ENCODE measurements around the gene LAMC1. TPM values are rescaled to one million over a fixed set of nuclear protein-coding genes. Genes with fewer than 3 reads are reported as not detected.

Gene LAMC1
- total RNA-seq, 1 experiment from 2014 or later: 540 TPM

DNA sequence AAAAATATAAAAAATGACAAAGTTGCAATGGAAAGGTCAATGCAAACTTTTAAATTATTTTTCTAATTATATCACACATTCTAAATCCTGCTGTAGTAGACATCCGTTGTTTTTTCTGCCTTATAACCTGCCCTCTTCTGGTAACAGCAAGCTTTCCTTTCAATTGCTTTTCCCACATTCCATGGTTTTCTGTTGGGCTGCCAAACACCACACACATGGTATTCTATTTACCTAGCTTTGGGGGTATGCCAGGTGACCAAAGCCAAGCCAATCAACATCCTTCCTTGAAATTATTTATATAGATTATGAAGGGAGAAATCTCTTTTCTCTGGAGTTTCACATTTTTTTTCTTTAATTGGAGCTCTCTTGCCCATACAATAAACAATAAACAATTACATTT lies 3.4 kb upstream of the LAMC1 start:
- no peak for DNase-seq (ENCODE audit: extremely low read depth, low read depth)

DNA sequence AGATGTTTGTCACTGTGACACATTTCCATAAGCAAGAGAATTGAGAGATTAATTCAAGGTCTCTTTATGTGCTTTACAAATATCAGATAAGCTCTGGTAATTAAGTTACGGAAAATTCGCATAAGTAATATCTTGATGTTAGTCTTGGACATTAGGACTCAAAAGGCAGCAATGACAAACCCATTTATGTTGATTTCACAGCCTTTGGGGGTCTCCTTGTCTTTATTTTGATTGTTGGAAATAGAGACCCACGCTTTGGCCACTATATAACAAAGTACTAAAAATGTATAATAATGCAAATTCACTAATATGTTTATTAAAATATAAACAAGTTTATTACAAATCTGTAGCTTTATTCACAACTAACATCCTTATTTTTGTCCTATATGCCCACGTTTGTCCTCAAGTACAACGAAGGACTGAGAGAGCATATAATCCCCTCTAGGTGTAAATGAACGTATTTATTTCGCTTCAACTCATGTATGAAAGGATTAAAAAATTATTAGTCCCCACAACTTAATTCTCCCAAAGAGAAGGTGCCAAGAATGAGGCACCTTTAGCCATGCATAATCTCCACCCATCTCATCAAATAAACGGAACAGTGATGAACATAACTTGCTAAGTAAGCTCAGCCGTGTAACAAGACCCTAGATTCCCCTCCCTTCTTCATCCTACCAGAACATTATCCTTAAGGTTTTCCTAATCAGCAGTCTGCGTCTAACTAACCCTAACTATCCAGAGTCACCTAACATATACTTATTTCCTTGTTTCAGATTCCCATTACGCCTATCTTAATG lies 1.6 kb upstream of the LAMC1 start:
- DNase-seq (ENCODE audit: extremely low read depth, low read depth): no peak

DNA sequence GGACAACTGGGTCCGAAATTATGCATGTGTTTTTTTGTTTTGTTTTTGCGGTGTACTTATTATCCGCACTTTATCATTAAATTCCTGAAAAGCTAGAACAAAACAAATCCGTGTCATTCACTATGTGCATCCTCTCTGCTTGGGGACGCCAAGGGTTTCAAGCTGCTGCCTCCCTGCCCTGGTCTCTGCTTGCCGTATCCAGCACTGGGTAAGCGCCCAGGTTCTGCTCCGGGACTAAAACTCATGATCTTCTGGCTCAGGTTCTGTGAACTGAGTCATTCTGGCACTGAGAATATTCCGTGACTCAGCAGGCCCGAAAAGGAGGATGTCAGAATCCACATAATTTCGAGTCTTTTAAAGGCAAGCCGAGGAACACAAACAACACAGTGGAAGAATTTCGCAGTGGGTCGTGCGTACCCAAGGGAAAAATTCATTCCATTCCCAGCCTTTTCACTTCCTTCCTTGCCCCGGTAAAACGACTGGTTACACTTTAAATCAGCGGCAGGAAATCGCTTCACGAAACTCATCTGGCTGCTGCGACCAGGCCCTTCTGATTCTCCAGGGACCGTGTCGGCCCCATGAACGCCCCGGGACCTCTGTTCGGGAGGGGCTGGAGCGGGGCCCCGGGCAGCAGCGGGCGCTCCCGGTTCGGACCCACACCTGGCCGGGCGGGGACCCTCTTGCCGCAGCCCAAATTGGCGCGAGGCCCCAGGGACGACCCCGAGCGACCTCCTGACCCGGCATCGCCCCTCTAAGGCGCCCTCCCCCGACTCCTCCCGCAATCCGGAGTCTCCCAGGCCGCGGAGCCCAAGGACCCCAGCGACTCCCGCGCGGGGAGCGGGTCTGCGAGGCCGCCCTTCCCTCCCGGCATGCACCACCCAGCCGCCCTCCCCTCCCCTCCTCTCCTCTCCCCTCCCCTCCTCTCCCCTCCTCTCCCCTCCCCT lies 746 bp upstream of the LAMC1 start:
- peak; percentile 98 for DNase-seq (ENCODE audit: extremely low read depth, low read depth)

DNA sequence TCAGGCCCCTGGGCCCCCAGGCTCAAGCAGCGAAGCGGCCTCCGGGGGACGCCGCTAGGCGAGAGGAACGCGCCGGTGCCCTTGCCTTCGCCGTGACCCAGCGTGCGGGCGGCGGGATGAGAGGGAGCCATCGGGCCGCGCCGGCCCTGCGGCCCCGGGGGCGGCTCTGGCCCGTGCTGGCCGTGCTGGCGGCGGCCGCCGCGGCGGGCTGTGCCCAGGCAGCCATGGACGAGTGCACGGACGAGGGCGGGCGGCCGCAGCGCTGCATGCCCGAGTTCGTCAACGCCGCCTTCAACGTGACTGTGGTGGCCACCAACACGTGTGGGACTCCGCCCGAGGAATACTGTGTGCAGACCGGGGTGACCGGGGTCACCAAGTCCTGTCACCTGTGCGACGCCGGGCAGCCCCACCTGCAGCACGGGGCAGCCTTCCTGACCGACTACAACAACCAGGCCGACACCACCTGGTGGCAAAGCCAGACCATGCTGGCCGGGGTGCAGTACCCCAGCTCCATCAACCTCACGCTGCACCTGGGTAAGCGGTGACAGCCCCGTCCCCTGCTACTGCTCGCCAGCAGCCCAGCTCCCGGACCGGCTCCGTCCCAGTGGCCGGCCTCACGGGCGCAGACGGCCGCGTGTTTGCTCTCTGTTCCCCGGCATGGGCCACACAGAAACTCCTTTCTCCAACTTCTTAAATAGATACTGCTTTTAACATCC lies 539 bp downstream of the LAMC1 start:
- peak; percentile 69 for DNase-seq (ENCODE audit: extremely low read depth, low read depth)

DNA sequence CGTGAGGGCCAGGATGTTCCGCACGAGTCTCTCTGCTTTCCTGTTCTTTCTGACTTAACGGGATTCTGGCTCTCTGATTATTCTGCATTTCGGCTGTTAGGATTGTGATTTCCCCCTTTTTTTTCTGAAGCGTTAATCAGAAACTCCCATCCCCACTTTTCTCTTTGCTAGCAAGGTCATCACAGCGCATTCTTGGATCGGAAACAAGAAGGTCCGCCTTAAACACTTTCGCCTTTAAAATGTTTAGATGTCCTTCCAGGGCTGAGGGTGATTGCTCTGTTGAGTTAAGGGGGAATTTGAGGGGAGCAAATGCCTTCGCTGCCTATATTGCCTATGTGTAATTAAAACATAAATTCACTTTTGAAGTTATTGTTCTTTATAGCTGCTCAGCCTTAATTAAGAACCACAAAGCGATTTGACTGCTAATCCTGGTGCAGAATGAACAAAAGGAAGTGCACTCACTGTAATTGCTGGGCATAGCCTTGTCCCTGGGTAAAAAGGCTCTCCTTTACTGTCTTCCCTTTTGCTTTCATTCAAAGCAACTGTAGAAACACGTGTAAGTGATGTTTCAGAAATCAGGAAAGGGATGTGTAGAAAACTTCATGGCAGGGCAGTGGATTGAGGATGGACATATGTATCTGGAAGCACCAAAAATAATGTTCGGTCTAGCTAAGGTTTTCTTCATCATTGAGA lies 1.2 kb downstream of the LAMC1 start:
- no peak for DNase-seq (ENCODE audit: extremely low read depth, low read depth)

DNA sequence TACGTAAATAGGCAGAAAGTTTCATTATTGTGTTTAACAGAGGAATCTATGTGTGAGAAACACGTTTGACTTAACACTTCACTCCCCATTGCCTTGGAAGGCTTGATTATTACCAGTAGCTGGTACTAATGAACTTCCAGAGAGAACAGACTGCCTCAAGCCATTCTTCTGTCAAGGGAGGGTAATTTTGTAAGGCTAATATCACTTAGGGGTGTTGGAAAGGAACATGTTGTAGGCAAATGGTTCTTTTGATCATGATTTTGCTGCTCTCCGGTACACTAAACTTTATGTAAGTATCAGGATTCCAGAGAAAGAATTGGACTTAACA lies 1.8 kb downstream of the LAMC1 start:
- DNase-seq (ENCODE audit: extremely low read depth, low read depth): no peak

DNA sequence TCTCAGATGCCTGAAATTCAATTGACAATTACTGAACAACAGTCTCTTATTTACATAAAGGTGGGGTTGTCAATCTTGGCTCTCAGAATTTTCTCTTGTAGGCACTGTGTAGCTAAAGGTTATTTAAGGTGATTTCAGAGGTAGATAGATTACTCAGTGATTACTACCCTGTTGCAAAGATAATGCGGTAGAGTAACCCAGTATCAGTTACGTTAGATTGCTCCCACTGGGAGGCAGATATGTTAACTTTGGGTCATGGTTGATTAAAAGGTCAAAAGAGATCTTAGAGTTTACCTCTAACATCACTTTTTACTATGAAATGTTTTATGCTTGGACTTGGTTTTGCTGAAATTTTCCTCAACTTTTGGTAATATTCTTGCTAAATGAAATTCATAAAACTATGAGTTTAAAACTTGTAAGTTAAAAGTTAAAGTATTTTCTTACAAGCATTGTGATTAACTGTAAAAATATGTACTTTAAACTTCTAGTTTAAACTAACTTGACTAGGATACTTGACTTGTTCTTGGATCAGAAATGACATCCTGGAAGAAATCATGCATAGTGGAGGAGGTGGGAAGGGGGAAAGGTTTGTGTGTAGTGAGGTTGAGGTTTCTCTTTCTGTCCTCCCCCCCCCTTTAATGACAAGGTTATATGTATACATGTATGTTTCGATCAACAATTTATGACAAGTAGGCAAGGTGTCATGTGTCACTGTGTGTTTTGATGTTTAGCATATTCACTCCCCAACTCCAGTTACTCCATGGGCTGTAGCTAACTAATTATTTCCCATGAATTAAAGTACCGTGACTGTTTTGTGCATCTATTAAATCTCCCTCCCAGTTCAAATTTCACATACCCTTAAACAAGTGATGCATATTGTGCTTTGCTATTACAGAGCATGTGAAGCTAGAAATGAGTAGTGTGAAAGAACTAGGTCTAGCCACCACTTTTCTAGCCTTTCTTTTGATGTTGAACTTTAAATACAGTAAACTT lies 2.9 kb downstream of the LAMC1 start:
- DNase-seq (ENCODE audit: extremely low read depth, low read depth): peak; percentile 62

DNA sequence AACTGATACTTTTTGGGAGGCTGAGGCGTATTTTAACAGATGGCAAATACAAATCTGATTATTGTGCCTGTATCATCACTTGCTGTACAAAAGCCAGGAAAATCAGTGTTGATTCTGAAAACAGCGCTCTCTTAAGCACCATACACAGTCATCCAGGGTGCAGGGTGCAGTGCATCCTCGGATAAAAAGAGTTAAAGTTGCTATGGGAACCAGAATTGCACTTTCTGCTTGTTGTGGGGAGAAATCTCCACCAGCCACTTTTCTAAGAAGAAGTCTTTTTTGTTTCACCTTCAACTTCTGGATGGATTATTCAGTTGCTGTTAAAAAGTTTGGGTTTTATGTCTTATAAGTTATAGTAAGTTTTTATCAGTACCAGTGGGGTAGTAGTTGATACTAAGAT lies 3.8 kb downstream of the LAMC1 start:
- no peak for DNase-seq (ENCODE audit: extremely low read depth, low read depth)

DNA sequence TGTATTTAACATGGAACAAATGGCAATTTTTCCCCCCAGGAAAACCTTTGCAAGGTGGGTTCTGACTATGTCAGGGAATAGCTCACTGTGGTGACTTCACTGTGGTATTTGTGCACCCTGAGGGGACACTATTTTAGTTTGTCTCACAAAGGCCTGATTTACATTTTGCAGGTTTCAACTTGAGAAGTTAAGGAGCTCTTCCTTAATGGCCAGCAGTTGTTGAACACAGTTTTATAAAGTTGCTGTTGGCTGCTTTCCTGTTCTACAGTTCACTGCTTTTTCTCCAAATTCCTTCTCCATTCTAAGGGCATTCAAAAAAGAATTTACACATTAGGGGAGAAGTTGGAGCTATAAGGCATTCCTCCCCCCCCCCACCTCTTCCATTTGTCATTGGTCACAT lies 4.6 kb downstream of the LAMC1 start:
- DNase-seq (ENCODE audit: extremely low read depth, low read depth): no peak

DNA sequence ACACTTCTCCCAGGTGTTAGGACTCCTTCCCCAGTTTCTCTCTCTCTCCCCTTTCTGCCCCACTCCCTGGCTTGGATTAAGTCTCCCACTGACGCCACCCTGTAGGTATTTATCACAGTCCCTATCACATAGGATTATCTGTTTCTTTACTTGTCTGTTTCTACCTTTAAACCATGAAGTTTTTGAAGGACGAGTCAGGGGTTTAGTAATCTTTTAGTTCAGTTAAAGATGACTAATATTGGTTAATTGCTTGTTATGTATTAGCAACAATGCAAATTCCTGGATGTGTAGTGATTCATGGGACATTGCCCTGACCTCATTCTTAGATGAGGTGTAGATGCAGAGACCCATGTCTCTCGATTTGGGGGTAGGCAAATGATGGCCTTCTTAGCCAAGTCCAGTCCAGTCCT lies 6.4 kb downstream of the LAMC1 start:
- DNase-seq (ENCODE audit: extremely low read depth, low read depth): no peak

DNA sequence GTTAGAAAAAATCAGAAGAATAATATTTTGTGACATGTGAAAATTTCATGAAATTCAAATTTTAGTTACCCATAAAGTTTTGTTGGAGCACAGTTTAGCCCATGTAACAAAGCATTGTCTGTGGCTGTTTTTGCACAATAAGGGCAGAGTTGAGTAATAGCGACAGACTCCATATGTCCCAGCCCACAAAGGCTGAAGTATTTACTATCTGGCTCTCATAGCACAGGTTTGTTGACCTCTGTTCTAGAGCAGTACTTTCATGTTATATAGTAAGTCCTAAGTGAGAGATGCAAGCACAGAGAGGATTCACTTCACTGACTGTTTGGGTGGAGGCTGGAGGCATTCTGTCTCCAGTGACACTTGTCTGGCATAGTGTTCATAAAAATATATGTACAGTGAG lies 6.8 kb downstream of the LAMC1 start:
- DNase-seq (ENCODE audit: extremely low read depth, low read depth): no peak

DNA sequence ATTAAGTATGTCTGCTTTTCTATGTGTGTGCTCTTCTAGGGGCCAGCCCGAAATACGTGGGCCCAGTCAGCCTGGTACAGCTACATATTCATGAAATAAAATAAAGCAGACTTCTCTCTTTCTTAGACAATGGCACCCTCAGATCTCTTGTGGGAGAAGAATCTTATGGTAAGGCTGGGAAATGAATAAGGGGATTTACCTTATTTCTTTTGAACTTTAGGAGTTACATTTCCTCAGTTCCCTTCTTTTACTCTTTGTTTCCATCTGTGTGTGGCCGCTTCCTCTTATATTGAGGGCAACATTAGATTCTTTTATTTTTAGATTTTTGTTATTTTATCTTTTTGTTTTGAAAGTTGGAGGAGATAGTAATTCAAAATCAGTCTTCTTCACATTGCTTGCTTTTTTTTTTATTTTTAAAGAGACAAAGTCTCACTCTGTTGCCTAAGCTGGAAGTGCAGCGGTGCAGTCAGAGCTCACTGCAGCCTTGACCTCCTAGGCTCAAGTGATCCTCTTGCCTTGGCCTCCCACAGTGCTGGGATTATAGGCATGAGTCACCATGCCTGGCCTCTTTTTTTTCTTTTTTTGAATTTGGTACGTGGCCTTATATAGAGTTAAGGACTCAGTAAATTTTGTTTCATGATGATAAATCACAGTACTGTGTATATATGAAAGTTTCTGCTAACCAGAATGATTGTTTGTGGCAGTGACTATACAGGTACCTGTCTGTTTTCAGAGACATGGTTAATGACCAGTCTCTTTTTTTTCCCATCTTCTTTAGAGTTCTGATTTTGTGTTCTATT lies 9.1 kb downstream of the LAMC1 start:
- no peak for DNase-seq (ENCODE audit: extremely low read depth, low read depth)

DNA sequence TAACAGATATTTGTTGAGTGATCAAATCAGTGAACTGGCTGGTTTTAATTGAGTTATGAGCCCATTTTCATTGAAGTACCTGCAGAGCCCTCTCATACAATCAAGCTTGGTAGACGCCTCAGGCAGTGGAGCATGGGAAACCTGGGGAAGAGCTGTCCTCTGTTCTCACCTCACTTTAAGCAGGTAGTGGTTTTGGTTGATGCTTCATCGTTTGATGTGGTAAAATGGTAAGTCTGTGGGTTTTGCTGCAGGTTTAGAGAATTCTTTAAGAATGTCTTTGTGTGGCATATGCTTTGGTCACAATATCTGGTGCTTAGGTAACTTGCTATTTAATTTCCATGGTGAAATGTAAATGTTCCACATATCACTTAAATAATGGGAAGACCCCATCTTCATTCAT lies 10.0 kb downstream of the LAMC1 start:
- no peak for DNase-seq (ENCODE audit: extremely low read depth, low read depth)

DNA sequence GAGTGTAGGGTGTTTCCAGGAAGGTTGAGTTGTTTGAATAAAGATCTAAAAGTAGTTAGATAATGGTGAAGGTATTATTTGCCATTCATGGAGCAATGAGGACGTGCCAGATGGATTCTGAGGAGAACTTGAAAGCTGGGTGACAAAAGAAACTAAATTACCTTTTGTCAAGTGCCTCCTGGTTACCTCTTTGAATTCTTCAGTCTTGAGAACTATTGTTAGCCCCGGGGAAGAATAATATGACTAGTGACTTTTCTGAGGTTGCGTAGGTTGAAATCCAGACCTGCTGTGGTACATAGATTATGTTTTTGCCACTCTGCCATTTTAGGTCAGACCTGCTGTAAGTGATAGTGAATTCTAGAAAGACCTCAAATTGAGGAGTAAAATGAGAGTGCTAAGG lies 11.5 kb downstream of the LAMC1 start:
- no peak for DNase-seq (ENCODE audit: extremely low read depth, low read depth)

DNA sequence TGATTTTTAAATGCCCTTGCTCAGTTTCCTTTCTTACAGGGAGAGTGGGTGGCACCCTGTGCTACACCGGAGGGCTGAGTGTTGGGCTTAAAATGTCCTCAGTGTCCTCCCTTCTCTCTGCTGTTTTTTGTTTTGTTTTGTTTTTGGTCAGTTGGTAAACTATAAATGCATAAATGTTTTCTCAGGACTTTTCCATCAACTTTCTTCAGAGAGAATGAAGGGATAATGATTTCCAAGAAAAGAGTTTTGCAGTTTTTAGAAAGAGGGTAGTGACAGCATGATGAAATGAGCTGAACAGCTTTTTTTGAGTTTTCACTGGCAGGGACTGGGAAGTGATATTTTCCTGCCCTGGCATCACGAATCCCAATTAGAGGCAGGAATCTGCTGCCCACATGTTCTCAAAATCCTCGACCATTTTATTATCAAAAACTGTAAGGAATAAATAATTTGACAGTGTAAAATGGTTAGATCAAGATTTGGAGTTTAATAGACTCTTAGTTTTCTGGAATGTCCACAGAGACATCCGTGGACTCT lies 15.2 kb downstream of the LAMC1 start:
- no peak for DNase-seq (ENCODE audit: extremely low read depth, low read depth)

DNA sequence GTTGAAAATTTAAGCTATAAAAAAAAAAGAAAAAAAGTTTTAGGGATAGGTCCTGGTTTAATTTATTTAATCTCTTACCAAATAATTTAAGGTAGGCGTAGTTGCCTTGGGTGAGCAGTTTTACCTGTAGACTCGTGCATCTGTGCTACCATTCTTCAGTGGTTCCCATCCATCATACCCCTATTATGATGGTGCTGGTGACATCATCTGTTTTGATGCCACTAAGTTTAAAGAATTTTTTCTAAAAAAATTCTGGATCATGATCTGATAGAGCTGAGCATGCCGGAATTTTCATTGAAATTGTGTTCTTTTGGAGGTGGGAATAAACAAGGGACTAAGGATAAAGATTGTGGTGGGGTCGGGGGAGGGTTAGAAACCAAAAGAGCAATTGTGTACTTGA lies 15.7 kb downstream of the LAMC1 start:
- DNase-seq (ENCODE audit: extremely low read depth, low read depth): no peak

DNA sequence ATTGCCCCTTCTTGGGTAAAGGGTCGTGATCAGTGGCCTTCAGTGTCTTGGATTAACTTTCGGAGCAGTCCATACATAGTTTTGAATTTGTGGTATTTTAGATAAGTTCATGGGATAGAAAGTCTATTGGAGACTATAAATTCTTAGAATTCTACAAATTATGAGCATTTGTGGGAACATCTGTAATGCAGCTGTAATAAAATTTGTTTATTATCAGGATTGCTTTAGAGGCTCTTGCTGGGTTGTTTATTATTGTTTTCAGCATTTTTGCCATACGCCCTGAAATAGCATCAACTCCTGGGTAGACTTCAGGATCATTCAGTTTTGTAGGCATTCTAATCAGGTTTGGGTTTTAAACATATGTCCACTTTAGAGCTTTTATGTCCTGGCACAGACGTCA lies 16.1 kb downstream of the LAMC1 start:
- DNase-seq (ENCODE audit: extremely low read depth, low read depth): no peak

DNA sequence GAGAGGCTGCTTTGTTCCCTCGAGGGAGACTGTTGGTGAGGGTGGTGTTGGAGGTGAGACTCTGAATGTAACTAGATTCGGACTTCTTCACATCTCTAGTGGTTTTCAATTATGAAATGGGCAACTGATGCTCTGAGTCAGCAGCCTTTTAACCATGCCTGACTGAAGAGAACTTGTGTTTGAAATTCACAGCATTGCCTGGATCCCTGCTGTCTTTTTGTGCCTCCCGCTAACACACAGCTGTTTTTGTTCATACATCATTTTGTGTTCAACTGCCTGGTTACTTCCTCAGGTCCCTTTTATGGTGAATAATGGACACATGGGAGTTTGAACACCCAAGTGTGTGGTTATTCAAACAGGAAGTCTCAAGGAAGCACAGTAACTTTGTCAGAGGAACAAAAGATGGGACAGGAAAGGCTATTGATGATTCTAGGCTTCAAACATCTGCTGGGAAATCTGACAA lies 16.8 kb downstream of the LAMC1 start:
- DNase-seq (ENCODE audit: extremely low read depth, low read depth): no peak
